T-helper 1 cell treated with Interleukin-12 subunit alpha and Interleukin-12 subunit beta and Interleukin-4 antibody, amounts not matched to agents 30 μg/mL and 1 μg/mL, for 36 hours (primary cell): ENCODE data around the gene CLDN15.
"Not testable (repeated sequence)": the region's sequence is repeated elsewhere in the genome, so short reads cannot be mapped to it uniquely, and the experiment has no call there.

Source experiments
- H3K27ac Mint-ChIP-seq: one replicate; pipeline ENCODE4 v1.8.0; 2021; ENCODE audit warnings: mild to moderate bottlenecking, mixed read lengths
- H3K27me3 Mint-ChIP-seq: one replicate; pipeline ENCODE4 v1.8.0; 2021; ENCODE audit warnings: low read depth, mixed read lengths
- H3K36me3 Mint-ChIP-seq: one replicate; pipeline ENCODE4 v1.8.0; 2021; ENCODE audit warnings: low read depth, mixed read lengths
- H3K4me1 Mint-ChIP-seq: one replicate; pipeline ENCODE4 v1.8.0; 2021; ENCODE audit warnings: low read depth, mixed read lengths
- H3K4me3 Mint-ChIP-seq: one replicate; pipeline ENCODE4 v1.8.0; 2021; ENCODE audit warnings: mild to moderate bottlenecking, moderate library complexity, mixed read lengths
- H3K9me3 Mint-ChIP-seq: one replicate; pipeline ENCODE4 v1.8.0; 2021; ENCODE audit warnings: mixed read lengths

The CLDN15 gene, protein sequence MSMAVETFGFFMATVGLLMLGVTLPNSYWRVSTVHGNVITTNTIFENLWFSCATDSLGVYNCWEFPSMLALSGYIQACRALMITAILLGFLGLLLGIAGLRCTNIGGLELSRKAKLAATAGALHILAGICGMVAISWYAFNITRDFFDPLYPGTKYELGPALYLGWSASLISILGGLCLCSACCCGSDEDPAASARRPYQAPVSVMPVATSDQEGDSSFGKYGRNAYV

DNA sequence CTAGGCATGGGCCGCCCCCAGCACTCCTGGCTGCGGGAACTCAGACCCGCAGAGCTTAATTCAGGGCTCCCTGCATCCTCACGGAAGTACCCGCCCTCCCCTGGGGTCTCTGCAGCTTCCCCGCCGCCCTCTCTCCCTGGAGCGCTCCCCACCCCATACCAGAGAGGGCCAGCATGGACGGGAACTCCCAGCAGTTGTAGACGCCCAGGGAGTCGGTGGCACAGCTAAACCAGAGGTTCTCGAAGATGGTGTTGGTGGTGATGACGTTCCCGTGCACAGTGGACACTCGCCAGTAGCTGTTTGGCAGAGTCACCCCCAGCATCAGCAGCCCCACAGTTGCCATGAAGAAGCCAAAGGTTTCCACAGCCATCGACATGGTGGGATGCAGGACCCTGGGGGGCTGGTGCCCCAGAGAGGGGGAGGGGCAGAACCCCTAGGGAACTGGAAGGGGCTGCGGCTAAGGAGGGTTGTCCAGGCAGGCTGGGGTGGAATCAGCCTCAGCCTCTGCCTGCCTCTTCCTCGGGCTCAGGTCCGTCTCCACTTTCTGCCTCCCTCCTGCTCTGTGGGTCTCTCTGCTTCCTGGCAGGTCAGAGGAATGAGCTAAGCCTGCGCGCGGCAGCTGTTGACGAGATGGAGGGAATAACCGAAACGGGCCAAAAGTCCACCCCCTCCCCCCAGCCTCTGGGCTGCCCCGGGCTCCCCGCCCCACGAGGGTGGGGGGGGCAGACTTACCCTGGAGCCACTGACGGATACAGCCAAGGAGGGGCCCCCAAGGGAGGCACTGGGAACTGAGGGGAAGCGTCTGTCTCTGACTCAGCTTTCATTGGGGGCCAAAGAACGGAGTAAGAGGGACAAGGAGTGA is at the start of gene CLDN15:
Gene CLDN15, minus strand, starts transcription at position 597 of the 862 bp plus-strand sequence. Its CDS starts 221 bp downstream, at position 376.
- Mint-ChIP-seq H3K36me3 (peaks cover 5% of the 10 kb centered on the region), H3K4me3 (no peak within 1 kb of the TSS), H3K27me3 (no peaks in the 10 kb centered on the region), H3K9me3 (no peaks in the 10 kb centered on the region), H3K27ac (no peak within 1 kb of the TSS), H3K4me1 (peaks cover 1% of the 10 kb centered on the region)

DNA sequence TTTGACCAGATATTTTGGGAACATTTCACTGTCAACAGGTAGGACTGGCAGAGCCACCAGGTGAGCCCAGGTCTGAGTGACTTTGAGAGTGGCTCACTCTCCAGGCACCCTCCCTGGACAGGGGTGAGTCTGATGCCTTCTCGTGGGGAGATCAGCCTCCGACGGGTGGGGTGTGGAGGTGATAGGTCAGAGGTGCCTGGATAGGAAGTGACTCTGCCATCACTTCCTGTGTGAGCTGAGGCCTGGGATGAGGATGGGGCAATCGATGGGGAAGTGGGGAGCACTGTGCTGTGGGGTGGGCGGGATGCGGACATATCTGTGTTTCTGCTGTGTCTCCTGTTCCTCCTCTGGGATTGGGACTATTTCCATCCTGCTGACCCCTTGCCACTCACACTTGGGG is 49.4 kb upstream of the CLDN15 start:
- H3K27me3 Mint-ChIP-seq = peaks cover 4% of the 10 kb centered on the region
- H3K4me1 Mint-ChIP-seq = peaks cover 7% of the 10 kb centered on the region
- H3K4me3 Mint-ChIP-seq = no peak overlapping the region
- H3K9me3 Mint-ChIP-seq = no peaks in the 10 kb centered on the region
- H3K27ac Mint-ChIP-seq = no peak overlapping the region
- no peaks in the 10 kb centered on the region for H3K36me3 Mint-ChIP-seq

DNA sequence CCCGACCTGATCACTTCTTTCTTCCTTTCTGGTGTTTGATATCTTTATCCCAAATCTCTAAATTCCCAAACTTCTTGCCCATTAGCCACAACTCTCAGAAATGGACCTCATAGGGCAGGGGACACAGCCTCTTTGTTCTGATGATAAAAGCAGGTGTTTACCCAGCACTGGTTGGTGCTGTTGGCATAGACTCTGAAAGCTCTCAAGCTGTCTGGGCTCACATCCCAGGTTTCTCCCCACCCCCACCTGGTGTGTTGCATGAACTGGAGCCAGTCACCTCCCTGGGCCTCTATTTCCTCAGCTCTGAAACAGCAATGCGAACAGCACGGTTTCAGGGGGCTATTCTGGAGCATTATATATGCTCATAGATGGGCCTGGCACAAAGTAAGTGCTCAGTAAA is 48.3 kb upstream of the CLDN15 start:
- not testable (repeated sequence) for H3K4me1 Mint-ChIP-seq, H3K4me3 Mint-ChIP-seq, H3K27me3 Mint-ChIP-seq, H3K27ac Mint-ChIP-seq, H3K36me3 Mint-ChIP-seq, H3K9me3 Mint-ChIP-seq

DNA sequence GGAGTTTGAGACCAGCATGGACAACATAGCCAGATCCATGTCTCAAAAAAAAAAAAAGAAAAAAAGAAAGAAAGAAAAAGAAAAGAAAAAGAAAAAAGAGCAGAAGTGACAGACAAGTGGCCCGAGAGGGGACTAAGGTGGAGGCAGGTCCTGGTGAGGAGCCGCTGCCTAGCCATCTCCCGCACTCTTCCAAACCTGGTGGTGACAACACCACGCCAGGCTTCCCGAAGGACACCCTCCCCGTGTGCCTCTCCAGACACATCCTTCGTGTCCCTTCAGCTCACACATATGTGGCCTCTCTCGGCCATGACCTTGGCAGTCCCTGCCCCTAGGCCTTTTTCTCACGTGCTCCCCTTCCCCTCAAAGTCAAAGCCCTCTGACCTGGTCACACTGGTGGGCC is 47.6 kb upstream of the CLDN15 start:
- H3K4me1 Mint-ChIP-seq = peaks cover 5% of the 10 kb centered on the region
- H3K36me3 Mint-ChIP-seq = no peaks in the 10 kb centered on the region
- no peak overlapping the region for H3K4me3 Mint-ChIP-seq
- H3K27me3 Mint-ChIP-seq = no peaks in the 10 kb centered on the region
- H3K27ac Mint-ChIP-seq = no peak overlapping the region
- no peaks in the 10 kb centered on the region for H3K9me3 Mint-ChIP-seq

DNA sequence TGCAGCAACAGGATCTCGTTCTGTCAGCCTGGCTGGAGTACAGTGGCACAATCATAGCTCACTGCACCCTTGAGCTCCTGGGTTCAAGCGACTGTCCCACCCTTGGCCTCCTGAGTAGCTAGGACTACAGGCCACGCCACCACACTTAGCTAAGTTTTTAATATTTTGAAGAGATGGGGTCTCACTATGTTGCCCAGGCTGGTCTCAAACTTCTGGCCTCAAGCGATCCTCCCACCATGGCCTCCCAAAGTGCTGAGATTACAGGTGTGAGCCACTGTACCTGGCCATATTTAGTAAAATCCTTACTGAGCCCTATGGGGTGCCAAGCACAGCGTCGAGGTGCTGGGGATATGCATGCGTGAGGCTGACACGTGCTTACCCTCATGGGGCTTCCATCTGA is 43.3 kb upstream of the CLDN15 start:
- H3K36me3 Mint-ChIP-seq = not testable (repeated sequence)

DNA sequence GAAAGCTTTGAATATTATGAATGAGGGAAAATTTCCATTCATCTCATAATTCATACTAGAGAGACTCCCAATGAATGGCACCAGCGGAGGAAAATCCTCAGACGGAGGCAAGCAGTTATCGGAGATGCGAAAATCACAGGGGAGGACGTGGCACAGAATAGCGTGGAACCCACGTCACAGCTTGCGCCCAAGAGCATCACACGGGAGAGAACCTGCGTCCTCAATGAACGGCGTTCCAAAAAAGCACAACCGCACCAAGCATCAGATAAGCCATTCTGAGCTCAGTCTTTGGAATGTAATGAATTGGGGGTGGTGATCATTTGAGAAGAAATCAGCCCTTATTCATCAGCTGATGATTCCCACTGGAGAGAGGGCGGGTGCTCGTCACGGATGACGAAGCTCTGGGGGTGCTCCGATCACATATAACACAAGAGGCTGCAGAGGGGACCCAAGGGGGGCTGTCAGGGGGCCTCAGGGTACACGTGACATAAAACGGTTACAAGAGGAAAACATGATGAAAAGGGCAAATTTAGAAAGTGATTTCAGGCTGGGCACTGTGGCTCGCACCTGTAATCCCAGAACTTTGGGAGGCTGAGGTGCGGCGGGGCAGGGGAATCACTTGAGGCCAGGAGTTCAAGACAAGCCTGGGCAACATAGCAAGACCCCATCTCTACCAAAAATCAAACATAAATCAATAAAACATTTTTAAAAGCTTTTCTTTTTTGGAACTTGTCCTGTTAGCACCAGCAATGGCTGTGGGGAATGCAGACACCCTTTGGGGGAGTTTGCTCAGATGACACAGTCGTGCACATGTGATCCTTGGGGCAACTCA is 41.1 kb upstream of the CLDN15 start:
- Mint-ChIP-seq H3K27ac (no peak overlapping the region), H3K4me1 (peaks cover 5% of the 10 kb centered on the region), H3K27me3 (peaks cover 4% of the 10 kb centered on the region), H3K4me3 (no peak overlapping the region), H3K9me3 (no peaks in the 10 kb centered on the region), H3K36me3 (no peaks in the 10 kb centered on the region)

More for the DNA sequence above, 43.3 kb upstream of the CLDN15 start:
- H3K4me3 Mint-ChIP-seq, H3K27ac Mint-ChIP-seq, H3K27me3 Mint-ChIP-seq, H3K4me1 Mint-ChIP-seq, H3K9me3 Mint-ChIP-seq: not testable (repeated sequence)

DNA sequence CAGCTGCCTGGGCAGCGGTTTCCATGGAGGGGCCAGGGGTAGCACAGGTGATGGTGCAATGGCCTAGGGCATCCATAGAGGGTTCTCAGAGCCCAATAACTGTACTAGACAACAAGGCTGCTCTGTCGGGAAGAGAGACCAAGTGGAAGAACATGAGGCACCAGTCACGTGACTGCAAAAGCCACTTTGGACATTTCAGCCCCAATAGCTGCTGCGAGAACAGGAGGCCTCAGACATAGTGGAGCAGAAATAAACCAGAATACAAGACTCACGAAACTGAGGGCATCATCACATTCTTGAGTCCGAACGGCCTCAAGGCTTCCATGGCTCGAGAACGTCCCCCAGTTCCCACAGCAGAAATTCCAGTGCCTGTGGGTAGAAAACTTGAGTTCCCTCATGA is 39.6 kb upstream of the CLDN15 start:
- no peak overlapping the region for H3K27ac Mint-ChIP-seq
- H3K36me3 Mint-ChIP-seq = no peaks in the 10 kb centered on the region
- peaks cover 8% of the 10 kb centered on the region for H3K27me3 Mint-ChIP-seq
- no peaks in the 10 kb centered on the region for H3K9me3 Mint-ChIP-seq
- H3K4me1 Mint-ChIP-seq = no peaks in the 10 kb centered on the region
- no peak overlapping the region for H3K4me3 Mint-ChIP-seq

DNA sequence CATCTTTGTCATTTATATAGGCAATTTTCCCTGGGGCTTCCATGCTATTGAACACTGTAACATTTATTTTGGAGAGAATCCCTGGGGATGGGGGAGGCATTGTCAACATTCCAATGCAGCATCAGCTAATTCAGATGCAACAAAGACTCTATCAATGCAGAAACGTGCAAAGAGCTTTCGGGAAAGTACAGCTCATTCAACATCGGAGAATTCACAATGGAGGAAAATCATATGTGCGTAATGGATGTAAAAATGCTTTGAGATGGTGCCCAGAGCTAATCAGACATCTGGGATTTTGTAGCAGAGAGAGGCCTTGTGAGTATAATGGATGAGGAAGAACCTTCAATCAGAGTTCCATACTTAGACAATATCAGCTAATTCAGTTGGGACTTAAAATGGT is 35.6 kb upstream of the CLDN15 start:
- Mint-ChIP-seq H3K36me3 (no peaks in the 10 kb centered on the region), H3K4me3 (no peak overlapping the region), H3K27me3 (peaks cover 11% of the 10 kb centered on the region), H3K27ac (no peak overlapping the region), H3K4me1 (no peaks in the 10 kb centered on the region), H3K9me3 (no peaks in the 10 kb centered on the region)

DNA sequence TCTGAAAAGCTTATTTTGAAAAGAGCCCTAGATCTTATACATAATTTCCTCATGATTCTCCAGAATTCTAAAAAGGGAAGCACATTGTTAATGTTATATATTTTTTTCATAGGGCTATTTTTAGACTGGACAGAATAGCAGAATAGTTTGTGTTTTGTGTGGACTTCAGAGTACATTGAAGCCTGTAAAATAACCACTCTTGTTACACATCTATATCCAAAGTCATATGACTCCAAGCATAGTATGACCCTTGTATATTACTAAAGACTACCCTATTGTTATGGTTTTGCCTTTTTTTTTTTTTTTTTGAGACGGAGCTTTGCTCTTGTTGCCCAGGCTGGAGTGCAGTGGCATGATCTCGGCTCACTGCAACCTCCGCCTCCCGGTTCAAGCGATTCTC is 33.4 kb upstream of the CLDN15 start:
- Mint-ChIP-seq H3K27ac (no peak overlapping the region), H3K27me3 (peaks cover 11% of the 10 kb centered on the region), H3K4me1 (no peaks in the 10 kb centered on the region), H3K36me3 (no peaks in the 10 kb centered on the region), H3K9me3 (no peaks in the 10 kb centered on the region), H3K4me3 (no peak overlapping the region)

DNA sequence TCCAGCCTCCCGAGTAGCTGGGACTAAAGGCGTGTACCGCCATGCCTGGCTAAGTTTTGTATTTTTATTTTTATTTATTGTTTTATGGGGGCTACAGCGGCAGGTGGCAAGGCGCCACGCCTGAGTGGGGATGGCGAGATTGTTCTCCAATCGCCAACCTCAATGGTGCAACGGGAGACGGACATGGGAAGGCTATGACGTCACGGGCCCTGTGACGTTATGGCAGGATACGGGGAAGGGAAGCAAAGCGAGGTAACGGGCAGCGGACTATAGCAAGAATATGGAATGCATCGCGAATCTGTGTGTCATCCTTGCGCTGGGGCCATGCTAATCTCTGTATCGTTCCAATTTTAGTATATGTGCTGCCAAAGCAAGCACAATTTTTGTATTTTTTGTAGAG is 32.1 kb upstream of the CLDN15 start:
- H3K4me3 Mint-ChIP-seq = no peak overlapping the region
- peaks cover 15% of the 10 kb centered on the region for H3K27me3 Mint-ChIP-seq
- no peaks in the 10 kb centered on the region for H3K4me1 Mint-ChIP-seq
- H3K27ac Mint-ChIP-seq = no peak overlapping the region
- H3K9me3 Mint-ChIP-seq = no peaks in the 10 kb centered on the region
- H3K36me3 Mint-ChIP-seq = no peaks in the 10 kb centered on the region

DNA sequence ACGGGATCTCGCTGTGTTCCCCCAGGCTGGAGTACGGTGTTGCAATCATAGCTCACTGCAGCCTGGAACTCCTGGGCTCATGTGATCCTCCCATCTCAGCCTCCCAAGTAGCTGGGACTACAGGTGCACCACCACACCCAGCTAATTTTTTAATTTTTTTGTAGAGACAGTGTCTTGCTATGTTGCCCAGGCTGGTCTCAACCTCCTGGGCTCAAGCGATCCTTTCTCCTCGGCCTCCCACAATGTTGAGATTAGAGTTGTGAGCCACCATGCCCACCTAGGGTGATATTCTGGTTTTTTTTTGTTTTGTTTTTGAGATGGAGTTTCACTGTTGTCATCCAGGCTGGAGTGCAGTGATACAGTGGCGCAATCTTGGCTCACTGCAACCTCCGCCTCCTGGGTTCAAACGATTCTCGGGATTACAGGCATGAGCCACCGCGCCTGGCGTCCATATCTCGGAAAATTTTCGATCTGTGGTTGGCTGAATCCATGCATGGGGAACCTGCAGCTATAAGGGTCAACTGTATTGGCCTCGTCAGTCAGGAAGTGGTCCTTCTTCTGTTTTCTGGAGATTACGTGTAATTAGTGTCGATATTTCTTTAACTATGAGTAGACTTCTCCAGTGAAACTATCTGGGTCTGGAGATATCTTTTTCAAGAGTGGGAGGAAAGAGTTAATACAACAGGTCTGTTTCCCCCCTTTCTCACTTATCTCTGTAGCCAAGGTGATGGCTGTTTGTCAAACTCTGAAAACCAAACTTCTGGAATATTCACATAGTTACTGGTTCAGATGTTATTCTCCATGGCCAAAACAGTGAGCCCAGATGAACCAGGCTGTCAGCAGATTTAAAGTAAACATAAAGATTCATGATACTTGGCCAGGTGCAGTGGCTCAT is 28.3 kb upstream of the CLDN15 start:
- Mint-ChIP-seq H3K27me3 (peaks cover 6% of the 10 kb centered on the region), H3K9me3 (no peaks in the 10 kb centered on the region), H3K4me1 (no peaks in the 10 kb centered on the region), H3K36me3 (no peaks in the 10 kb centered on the region), H3K4me3 (no peak overlapping the region), H3K27ac (no peak overlapping the region)

DNA sequence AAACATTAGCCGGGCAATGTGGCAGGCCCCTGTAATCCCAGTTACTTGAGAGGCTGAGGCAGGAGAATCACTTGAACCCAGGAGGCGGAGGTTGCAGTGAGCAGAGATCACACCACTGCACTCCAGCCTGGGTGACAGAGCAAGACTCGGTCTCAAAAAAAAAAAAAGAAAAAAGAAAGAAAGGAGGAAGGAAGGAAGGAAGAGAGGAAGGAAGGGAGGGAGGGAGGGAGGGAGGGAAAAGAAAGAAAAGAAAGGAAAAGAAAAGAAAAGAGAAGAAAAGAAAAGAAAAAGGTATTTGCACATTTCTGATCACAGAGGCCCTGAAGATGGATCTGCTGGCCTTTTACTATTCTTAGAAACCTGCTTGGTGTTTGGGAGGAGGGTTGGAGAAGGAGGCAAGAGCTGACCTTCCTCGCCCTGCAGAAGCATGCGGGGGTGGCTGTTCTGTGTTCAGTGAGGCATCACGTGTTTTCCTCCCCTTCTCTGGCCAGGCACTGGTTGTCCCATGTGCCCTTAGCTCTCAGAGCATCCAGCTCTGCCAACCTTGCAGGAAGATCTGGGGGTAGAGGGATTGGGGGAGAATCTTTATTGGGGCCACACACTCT is 26.6 kb upstream of the CLDN15 start:
- not testable (repeated sequence) for H3K36me3 Mint-ChIP-seq, H3K4me3 Mint-ChIP-seq, H3K27ac Mint-ChIP-seq, H3K9me3 Mint-ChIP-seq, H3K27me3 Mint-ChIP-seq, H3K4me1 Mint-ChIP-seq

DNA sequence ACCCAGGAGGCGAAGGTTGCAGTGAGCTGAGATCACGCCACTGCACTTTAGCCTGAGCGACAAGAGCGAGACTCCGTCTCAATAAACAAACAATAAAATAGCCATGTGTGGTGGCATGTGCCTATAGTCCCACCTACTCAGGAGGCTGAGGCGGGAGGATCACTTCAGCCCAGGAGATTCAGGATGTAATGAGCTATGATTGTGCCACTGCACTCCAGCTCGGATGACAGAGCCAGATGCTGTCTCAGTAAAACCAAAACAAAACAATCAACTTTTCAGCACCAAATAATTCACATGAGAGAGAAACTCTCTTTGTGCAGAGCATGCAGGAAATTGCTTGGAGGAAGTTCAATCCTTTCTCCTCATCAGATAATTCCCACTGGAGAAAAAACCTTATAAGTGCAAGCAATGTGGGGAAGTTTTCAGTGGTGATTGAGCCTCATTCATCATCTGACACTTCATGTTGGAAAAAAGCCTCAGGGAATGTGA is 20.7 kb upstream of the CLDN15 start:
- Mint-ChIP-seq H3K4me3 (no peak overlapping the region), H3K27me3 (no peaks in the 10 kb centered on the region), H3K36me3 (no peaks in the 10 kb centered on the region), H3K9me3 (no peaks in the 10 kb centered on the region), H3K4me1 (no peaks in the 10 kb centered on the region), H3K27ac (no peak overlapping the region)
